WTC11 (cell line): Measurements from ENCODE around the gene ZNF624.

ENCODE experiments used
- CTCF ChIP-seq: fragments of 200-600 bp; IDR thresholded peaks from 2 replicates; pipeline ENCODE4 v1.8.0; 2022; ENCODE audit warnings: antibody characterized with exemption
- ESRRA ChIP-seq: sonication (generic); formaldehyde crosslinking; IDR thresholded peaks from 2 replicates; pipeline ENCODE4 v1.8.1; 2022; ENCODE audit warnings: mild to moderate bottlenecking, missing genetic modification reagents, borderline replicate concordance
- FOXJ3 ChIP-seq: sonication (generic); formaldehyde crosslinking; IDR thresholded peaks from 2 replicates; pipeline ENCODE4 v1.9.0; 2021; ENCODE audit warnings: missing genetic modification reagents, mild to moderate bottlenecking, borderline replicate concordance
- MXD4 ChIP-seq: fragments of 250-450 bp; sonication (Bioruptor Pico); IDR thresholded peaks from 2 replicates; pipeline ENCODE4 v1.8.0; 2021; ENCODE audit warnings: mild to moderate bottlenecking, moderate library complexity, borderline replicate concordance
- SMAD3 ChIP-seq: sonication (generic); formaldehyde crosslinking; IDR thresholded peaks from 2 replicates; pipeline ENCODE4 v1.8.0; 2022; ENCODE audit warnings: missing genetic modification reagents, mild to moderate bottlenecking, borderline replicate concordance
- SP1 ChIP-seq: sonication (generic); formaldehyde crosslinking; conservative IDR thresholded peaks from 2 replicates; pipeline ENCODE4 v1.8.1; 2022; ENCODE audit warnings: missing genetic modification reagents
- ZNF121 ChIP-seq: sonication (generic); formaldehyde crosslinking; IDR thresholded peaks from 2 replicates; pipeline ENCODE4 v1.8.0; 2023; ENCODE audit warnings: missing genetic modification reagents
- TF ChIP-seq, protein P1 (sequence below): sonication (generic); formaldehyde crosslinking; IDR thresholded peaks from 2 replicates; pipeline ENCODE4 v1.8.1; 2022; ENCODE audit warnings: low read depth, missing genetic modification reagents, borderline replicate concordance
- TF ChIP-seq, protein P2 (sequence below): sonication (generic); formaldehyde crosslinking; IDR thresholded peaks from 2 replicates; pipeline ENCODE4 v1.8.0; 2022; ENCODE audit warnings: mild to moderate bottlenecking, missing genetic modification reagents

- TF ChIP-seq CTCF: no peak
- TF ChIP-seq SMAD3 (CRISPR knock-in tag): no peak
- no peak for TF ChIP-seq MXD4 (CRISPR knock-in tag)
- TF ChIP-seq ZNF121 (CRISPR knock-in tag): no peak
- TF ChIP-seq ESRRA (CRISPR knock-in tag): no peak
- no peak for TF ChIP-seq SP1
- TF ChIP-seq, protein P1, sequence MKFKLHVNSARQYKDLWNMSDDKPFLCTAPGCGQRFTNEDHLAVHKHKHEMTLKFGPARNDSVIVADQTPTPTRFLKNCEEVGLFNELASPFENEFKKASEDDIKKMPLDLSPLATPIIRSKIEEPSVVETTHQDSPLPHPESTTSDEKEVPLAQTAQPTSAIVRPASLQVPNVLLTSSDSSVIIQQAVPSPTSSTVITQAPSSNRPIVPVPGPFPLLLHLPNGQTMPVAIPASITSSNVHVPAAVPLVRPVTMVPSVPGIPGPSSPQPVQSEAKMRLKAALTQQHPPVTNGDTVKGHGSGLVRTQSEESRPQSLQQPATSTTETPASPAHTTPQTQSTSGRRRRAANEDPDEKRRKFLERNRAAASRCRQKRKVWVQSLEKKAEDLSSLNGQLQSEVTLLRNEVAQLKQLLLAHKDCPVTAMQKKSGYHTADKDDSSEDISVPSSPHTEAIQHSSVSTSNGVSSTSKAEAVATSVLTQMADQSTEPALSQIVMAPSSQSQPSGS (CRISPR knock-in tag): no peak
- no peak for TF ChIP-seq FOXJ3 (CRISPR knock-in tag)
- TF ChIP-seq, protein P2, sequence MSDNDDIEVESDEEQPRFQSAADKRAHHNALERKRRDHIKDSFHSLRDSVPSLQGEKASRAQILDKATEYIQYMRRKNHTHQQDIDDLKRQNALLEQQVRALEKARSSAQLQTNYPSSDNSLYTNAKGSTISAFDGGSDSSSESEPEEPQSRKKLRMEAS (CRISPR knock-in tag): no peak
These were observed 80.2 kb downstream of the ZNF624 start for GRCh38 chr17:16573466-16573865.
